A673 (cell line): ENCODE results near the gene SCTR.

Source experiments
- EZH2 ChIP-seq: fragments of 200-600 bp; sonication (generic); IDR thresholded peaks from 2 replicates; pipeline ENCODE4 v1.6.1; 2017; ENCODE audit warnings: borderline replicate concordance, low read depth, mild to moderate bottlenecking, mixed read lengths, antibody characterized with exemption, low read length; ENCODE audit not compliant: poor library complexity, severe bottlenecking
- TF ChIP-seq, protein P1 (sequence below): fragments of 300-800, 200-600 bp; sonication (generic); conservative IDR thresholded peaks from 2 replicates; pipeline ENCODE4 v1.5.1; 2017; ENCODE audit warnings: low read depth, mild to moderate bottlenecking, antibody characterized with exemption, low read length, moderate library complexity, mixed read lengths

DNA sequence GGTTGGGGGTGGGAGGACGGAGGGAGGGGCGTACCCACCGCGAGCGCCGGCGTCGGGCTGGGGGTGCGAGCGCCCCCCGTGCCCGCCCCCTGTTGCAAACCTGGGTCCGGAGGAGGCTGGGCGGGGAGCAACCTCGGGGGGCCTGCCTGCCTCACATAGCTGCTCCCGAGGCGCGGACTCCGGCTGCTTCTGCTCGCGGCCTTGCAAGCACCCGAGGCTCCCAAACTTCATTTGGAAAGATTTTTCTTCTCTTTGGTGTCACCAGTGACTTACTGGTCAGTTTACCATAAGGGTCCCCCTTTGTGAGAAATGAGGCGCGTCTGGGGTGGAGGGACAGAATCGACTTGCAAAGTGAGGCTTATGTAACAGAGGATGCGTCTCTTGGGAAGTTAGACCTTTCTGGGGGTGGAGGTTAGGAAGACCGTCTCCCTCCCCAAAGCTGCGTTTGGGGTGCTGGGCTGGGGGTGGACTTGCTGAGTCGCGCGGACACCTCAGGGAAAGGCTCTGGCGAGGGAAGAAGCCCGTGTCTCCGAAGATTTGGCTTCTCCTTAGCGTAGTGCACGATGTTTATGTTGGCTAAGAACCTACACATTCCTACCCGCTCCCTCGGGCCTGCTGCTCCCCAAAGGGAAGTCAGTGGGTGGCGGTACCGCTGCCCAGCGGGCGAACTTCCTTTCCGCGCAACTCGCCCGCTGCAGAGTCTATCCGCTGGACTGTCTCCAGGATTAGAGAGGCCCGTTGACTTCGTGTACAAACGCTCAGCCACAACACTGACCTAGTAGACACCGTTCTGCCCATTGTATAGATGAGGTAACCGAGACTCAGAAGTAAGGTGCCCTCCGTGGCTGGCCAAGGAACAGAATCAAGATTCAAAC, 92.1 kb downstream of the SCTR start:
- TF ChIP-seq, protein P1, sequence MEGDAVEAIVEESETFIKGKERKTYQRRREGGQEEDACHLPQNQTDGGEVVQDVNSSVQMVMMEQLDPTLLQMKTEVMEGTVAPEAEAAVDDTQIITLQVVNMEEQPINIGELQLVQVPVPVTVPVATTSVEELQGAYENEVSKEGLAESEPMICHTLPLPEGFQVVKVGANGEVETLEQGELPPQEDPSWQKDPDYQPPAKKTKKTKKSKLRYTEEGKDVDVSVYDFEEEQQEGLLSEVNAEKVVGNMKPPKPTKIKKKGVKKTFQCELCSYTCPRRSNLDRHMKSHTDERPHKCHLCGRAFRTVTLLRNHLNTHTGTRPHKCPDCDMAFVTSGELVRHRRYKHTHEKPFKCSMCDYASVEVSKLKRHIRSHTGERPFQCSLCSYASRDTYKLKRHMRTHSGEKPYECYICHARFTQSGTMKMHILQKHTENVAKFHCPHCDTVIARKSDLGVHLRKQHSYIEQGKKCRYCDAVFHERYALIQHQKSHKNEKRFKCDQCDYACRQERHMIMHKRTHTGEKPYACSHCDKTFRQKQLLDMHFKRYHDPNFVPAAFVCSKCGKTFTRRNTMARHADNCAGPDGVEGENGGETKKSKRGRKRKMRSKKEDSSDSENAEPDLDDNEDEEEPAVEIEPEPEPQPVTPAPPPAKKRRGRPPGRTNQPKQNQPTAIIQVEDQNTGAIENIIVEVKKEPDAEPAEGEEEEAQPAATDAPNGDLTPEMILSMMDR: no peak
- no peak for TF ChIP-seq EZH2
